Measurements from ENCODE around the gene COL6A2.
"Not testable (repeated sequence)": the region's sequence is repeated elsewhere in the genome, so short reads cannot be mapped to it uniquely, and the experiment has no call there.

The COL6A2 gene

DNA sequence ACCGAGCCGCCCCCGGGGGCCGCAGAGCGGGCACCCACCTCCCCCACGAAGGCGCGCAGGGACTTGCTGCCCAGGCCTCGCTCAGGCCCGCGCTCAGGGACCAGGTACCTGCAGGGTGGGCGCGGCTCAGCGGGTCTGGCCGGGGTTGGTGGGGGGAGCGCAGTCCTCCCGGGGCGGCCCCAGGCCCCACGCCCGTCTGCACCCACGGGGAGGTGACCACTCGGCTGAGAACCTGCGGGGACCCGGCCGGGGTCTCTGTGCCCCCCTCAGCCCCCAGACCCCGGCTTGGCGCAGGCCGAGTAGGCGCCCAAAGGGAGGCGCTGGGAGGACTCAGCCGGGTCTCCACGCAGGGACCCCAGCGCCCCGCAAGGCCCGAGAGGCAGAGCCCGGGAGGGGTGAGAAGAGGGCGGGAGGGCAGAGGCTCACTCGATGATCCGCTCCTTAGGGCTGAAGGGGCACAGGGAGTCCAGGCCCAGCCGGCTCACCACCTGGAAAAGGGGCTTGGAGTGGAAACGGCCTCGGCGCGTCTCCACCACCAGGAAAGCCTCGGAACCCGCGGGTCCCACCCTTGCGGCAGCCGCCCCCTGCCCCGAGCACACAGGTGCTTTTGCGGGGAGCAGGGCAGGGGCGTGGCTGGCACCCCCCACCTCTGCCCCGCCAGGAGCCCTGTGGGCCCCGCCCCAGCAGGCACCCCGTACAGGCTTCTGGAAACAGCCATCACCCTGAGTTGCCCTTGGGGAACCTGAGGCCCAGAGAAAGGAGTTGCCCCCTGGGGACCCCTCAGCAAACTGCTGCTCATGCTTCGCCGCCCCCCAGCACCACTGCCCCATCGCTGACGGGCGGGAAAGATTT lies 48.2 kb downstream of the COL6A2 start:
- H3K36me3 ChIP-seq = no peaks in the 10 kb centered on the region
- H3K4me2 ChIP-seq = peak overlapping the region in 9 of 11 experiments; percentile 21 to 87 (median 71); a peak in 18 of 22 replicates
- H3K27me3 ChIP-seq = peaks cover 0 to 4% (median 0%) of the 10 kb centered on the region in 11 experiments; a peak in 2 of 22 replicates
- H3K9me3 ChIP-seq (replicated peaks in 1 of 11) = peaks cover 0 to 11% (median 8%) of the 10 kb centered on the region in 11 experiments; a peak in 16 of 22 replicates
- H3K9ac ChIP-seq = peak overlapping the region in 6 of 11 experiments; percentile 2 to 51 (median 28); a peak in 5 of 22 replicates
- no peak overlapping the region for H3K4me3 ChIP-seq
- peaks cover 3 to 47% (median 42%) of the 10 kb centered on the region in 10 experiments; a peak in 19 of 20 replicates for H3K4me1 ChIP-seq
- no peak for TF ChIP-seq Cebpa-rat (IDR thresholded peaks at IDR 0.05)
- H3K27ac ChIP-seq = no peak overlapping the region
- H4K20me1 ChIP-seq = no peaks in the 10 kb centered on the region; a peak in 1 of 22 replicates

DNA sequence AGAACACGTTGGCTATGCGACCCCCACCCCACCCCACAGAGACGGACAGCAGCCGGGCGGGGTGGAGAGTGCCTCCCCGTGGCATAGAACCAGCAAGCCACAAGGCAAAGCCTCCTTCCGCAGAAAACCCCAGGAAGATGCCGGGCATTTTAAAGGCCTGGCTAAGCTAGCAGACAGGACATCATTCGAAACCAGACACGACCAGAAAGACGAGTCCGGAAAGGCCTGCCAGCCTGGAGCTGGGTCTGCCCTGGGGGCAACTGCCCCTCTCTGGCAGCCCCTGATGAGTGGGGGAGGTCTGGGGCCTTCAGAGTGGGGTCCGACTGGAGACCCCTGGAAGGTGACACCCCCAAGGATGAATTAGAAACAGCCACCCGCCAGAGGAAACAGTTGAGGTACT lies 48.9 kb downstream of the COL6A2 start:
- H3K4me3 ChIP-seq = no peak overlapping the region
- H3K4me2 ChIP-seq = peak overlapping the region in 8 of 11 experiments; percentile 52 to 87 (median 74); a peak in 16 of 22 replicates
- H4K20me1 ChIP-seq = no peaks in the 10 kb centered on the region; a peak in 1 of 22 replicates
- no peaks in the 10 kb centered on the region for H3K36me3 ChIP-seq
- no peaks in the 10 kb centered on the region; a peak in 1 of 22 replicates for H3K27me3 ChIP-seq
- H3K27ac ChIP-seq = no peak overlapping the region
- H3K4me1 ChIP-seq = peaks cover 3 to 39% (median 34%) of the 10 kb centered on the region in 10 experiments; a peak in 19 of 20 replicates
- peak overlapping the region in 3 of 11 experiments; percentile 30 to 51 (median 46); a peak in 4 of 22 replicates for H3K9ac ChIP-seq
- no peak for TF ChIP-seq Cebpa-rat (IDR thresholded peaks at IDR 0.05)
- peaks cover 0 to 11% (median 8%) of the 10 kb centered on the region in 11 experiments; a peak in 16 of 22 replicates for H3K9me3 ChIP-seq (replicated peaks in 1 of 11)

DNA sequence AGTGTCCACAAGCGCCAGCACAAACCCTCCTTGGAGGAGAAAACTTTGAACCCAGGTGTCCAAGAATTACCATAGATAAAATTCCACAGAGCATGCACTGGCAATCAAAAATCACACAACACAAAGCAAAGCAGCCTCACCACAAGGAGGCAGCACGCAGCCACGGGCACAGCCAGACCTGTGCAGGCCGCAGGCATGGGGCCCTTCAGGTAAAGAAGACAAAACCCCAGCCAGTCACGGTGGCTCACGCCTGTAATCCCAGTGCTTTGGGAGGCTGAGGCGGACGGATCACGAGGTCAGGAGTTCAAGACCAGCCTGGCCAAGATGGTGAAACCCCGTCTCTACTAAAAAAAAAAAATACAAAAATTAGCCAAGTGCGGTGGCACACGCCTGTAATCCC lies 49.5 kb downstream of the COL6A2 start:
- H4K20me1 ChIP-seq = not testable (repeated sequence)

GRCh38 chr21:46148106-46148505 lies 50.2 kb downstream of the COL6A2 start:
- TF ChIP-seq Cebpa-rat (IDR thresholded peaks at IDR 0.05) = no peak
- Histone ChIP-seq H3K4me3 (no peak overlapping the region), H3K4me2 (no peak overlapping the region), H3K9me3 (replicated peaks in 1 of 11) (no peaks in the 10 kb centered on the region), H3K9ac (no peak overlapping the region), H4K20me1 (no peaks in the 10 kb centered on the region; a peak in 1 of 22 replicates), H3K27ac (no peak overlapping the region), H3K4me1 (peaks cover 3 to 33% (median 28%) of the 10 kb centered on the region in 10 experiments; a peak in 19 of 20 replicates), H3K27me3 (no peaks in the 10 kb centered on the region), H3K36me3 (no peaks in the 10 kb centered on the region)

More for the DNA sequence above, 49.5 kb downstream of the COL6A2 start:
- H3K9me3 ChIP-seq (replicated peaks in 1 of 11); H3K4me3 ChIP-seq; H3K36me3 ChIP-seq; H3K27ac ChIP-seq; H3K27me3 ChIP-seq: not testable (repeated sequence)
- peaks cover 3 to 34% (median 28%) of the 10 kb centered on the region in 10 experiments; a peak in 19 of 20 replicates for H3K4me1 ChIP-seq
- H3K4me2 ChIP-seq = peak overlapping the region in 7 of 11 experiments; percentile 52 to 87 (median 78); a peak in 9 of 22 replicates
- peak overlapping the region in 2 of 11 experiments; percentile 30 to 46; a peak in 2 of 22 replicates for H3K9ac ChIP-seq

DNA sequence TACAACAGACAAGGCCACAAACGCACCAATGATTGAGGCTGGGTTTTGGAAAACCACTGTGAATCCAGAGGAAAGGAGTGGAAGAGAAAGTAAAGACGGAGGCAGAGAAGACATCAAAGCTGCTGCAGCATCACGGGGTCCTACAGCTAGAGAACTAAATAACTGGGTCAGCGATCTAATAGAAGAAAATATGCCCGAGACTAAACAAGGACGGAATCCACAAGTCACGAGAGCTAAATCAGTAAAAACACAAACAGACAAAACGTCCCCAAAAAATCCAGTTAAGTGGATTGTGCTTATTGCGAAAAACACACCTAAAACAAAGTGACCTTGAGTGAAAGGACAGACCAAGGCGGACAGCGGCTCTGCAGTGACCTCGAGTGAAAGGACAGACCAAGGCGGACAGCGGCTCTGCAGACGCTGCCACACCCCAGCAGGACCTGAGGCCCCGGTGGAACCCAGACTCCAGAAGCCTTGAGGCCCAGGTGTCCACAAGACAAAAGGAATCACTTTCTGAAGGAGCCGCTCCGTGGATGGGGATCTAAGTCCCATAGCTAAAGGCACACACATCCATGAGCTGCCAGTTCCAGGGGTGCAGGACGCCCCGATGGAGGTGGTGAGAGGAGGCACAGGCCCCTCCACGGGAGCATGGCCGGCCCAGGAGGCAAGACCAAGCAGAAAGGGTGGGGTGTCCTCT lies 51.4 kb downstream of the COL6A2 start:
- no peak overlapping the region for H3K4me3 ChIP-seq
- peaks cover 0 to 29% (median 23%) of the 10 kb centered on the region in 10 experiments; a peak in 16 of 20 replicates for H3K4me1 ChIP-seq
- no peaks in the 10 kb centered on the region for H3K9me3 ChIP-seq (replicated peaks in 1 of 11)
- H3K27ac ChIP-seq = no peak overlapping the region
- TF ChIP-seq Cebpa-rat (IDR thresholded peaks at IDR 0.05) = no peak
- no peak overlapping the region; a peak in 1 of 22 replicates for H3K9ac ChIP-seq
- H3K4me2 ChIP-seq = no peak overlapping the region
- no peaks in the 10 kb centered on the region for H3K27me3 ChIP-seq
- H3K36me3 ChIP-seq = no peaks in the 10 kb centered on the region
- H4K20me1 ChIP-seq = no peaks in the 10 kb centered on the region; a peak in 2 of 22 replicates

DNA sequence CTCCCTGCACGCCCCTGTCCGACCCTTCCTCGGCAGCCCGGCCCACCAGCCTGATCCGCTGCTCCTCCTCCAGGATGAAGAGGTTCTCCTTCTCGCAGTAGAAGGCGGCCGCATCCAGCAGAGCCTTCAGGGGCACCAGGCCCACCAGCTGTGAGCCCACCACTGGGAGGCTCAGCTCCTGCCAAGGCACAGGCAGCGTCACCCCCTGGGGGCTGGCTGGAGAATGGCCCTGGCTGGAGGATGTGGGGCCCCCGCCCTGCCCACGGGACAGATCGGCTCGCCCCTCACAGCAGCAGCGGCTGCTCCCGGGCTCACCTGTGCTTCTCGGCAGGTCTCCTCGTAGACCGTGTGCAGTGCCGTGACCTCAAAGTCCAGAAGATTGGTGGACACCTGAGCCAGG lies 52.2 kb downstream of the COL6A2 start:
- Histone ChIP-seq H3K4me1 (peaks cover 0 to 24% (median 18%) of the 10 kb centered on the region in 10 experiments; a peak in 16 of 20 replicates), H3K4me3 (no peak overlapping the region), H3K9me3 (replicated peaks in 1 of 11) (no peaks in the 10 kb centered on the region), H3K27ac (no peak overlapping the region), H3K9ac (no peak overlapping the region), H3K36me3 (no peaks in the 10 kb centered on the region), H4K20me1 (no peaks in the 10 kb centered on the region; a peak in 2 of 22 replicates), H3K27me3 (no peaks in the 10 kb centered on the region), H3K4me2 (no peak overlapping the region)
- TF ChIP-seq Cebpa-rat (IDR thresholded peaks at IDR 0.05) = no peak

DNA sequence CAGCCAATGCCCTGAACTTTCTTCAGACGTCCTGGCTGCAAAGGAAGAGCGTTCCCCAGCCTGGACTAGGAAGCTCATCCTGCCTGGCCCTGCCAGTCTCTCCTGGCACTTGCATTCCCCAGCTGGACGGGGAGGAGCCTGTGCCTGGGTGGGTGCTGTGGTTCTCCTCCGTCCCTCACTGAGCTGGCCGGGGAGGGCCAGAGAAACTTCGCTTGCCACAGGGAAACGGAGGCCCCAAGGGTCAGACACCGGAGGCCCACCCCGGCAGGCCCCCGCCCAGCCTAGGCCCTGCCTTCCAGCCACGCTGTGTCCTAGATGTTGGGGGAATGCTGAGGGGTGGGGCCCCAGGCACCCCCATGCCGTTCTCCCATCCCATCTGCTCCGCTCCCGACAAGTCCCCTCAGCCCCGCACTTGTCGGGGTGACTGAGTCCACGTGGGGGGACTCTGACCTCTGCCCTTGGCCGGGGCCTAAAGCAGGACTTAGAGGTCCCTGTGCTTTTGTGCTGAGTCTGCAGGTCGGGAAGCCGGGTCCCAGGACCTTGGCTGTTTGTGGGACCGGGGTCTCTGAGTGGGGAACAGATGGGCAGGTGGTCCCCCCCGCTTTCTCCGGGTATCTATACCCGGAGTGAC lies 52.7 kb downstream of the COL6A2 start:
- no peak overlapping the region for H3K27ac ChIP-seq
- H3K4me2 ChIP-seq = no peak overlapping the region
- no peak overlapping the region for H3K4me3 ChIP-seq
- H3K4me1 ChIP-seq = peaks cover 0 to 21% (median 16%) of the 10 kb centered on the region in 10 experiments; a peak in 15 of 20 replicates
- H3K9me3 ChIP-seq (replicated peaks in 1 of 11) = no peaks in the 10 kb centered on the region
- no peaks in the 10 kb centered on the region for H3K27me3 ChIP-seq
- TF ChIP-seq Cebpa-rat (IDR thresholded peaks at IDR 0.05) = no peak
- no peaks in the 10 kb centered on the region; a peak in 2 of 22 replicates for H4K20me1 ChIP-seq
- no peak overlapping the region for H3K9ac ChIP-seq
- H3K36me3 ChIP-seq = no peaks in the 10 kb centered on the region

DNA sequence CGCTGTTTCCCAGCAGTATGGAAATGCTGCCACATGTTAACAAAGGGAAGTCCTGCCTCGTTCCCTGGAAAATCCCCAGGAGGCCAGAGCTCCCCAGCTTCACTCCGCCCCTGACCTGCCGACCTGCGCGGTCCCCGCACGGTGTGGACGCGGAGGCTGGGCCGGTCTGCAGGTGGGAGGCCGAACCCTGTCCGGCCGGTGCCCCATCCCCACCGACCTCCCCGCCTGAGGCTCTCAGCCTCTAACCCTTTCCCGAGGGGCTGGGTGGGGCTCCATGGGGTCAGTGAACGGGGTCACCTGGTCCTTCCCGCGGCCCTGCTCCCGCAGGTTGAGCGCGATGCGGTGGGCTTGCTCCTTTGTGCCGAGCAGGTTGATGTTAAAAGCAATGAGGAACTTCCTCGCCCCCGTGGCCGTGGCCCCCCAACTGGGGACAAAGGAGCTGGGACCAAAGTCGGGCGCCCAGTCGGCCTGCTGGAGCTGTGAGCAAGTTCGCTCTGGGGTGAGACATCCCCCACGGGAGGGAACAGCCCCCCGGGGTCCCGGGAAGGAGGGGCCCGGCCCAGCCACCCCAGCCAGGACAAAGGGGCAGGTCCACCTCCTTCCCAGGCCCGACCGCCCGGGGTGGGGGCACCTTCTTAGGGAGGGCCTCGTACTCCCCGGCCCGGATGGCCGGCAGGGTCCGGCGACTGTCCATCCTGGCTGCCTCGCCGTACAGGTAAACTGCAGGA lies 53.5 kb downstream of the COL6A2 start:
- TF ChIP-seq Cebpa-rat (IDR thresholded peaks at IDR 0.05) = no peak
- Histone ChIP-seq H3K27ac (no peak overlapping the region), H3K4me2 (no peak overlapping the region), H3K4me1 (peaks cover 0 to 14% (median 8%) of the 10 kb centered on the region in 10 experiments; a peak in 15 of 20 replicates), H4K20me1 (no peaks in the 10 kb centered on the region; a peak in 3 of 22 replicates), H3K4me3 (no peak overlapping the region), H3K9me3 (replicated peaks in 1 of 11) (no peaks in the 10 kb centered on the region), H3K36me3 (no peaks in the 10 kb centered on the region), H3K27me3 (no peaks in the 10 kb centered on the region), H3K9ac (no peak overlapping the region)

Data from BLaER1 treated with 17β-estradiol and CSF1 and Interleukin-3, amounts not matched to agents 10 nM and 100 nM (cell line).